ENCODE data around the gene ANGEL2.

DNA sequence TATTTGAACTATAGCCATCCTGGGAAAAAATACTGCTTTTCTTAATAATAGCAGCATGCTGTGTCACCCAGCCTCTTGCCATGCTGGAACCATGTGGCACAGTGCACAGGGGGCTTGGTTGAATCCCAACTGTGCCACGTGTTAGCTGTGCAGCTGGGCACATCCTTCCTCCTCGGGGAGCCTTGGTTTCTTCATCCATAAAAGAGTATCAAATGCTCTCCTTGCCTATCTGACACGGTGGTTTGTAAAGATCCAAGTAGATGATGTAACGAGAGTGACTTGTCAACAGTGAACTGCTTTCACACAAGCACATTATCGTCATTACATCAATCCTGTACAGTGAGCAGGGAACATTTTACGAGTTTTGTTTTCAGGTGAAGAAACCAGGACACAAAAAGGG lies 41.0 kb downstream of the ANGEL2 start:
- TF ChIP-seq, protein P1, sequence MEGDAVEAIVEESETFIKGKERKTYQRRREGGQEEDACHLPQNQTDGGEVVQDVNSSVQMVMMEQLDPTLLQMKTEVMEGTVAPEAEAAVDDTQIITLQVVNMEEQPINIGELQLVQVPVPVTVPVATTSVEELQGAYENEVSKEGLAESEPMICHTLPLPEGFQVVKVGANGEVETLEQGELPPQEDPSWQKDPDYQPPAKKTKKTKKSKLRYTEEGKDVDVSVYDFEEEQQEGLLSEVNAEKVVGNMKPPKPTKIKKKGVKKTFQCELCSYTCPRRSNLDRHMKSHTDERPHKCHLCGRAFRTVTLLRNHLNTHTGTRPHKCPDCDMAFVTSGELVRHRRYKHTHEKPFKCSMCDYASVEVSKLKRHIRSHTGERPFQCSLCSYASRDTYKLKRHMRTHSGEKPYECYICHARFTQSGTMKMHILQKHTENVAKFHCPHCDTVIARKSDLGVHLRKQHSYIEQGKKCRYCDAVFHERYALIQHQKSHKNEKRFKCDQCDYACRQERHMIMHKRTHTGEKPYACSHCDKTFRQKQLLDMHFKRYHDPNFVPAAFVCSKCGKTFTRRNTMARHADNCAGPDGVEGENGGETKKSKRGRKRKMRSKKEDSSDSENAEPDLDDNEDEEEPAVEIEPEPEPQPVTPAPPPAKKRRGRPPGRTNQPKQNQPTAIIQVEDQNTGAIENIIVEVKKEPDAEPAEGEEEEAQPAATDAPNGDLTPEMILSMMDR (IDR thresholded peaks at IDR 0.05; ENCODE audit: low read depth, low read length): no peak
- TF ChIP-seq EZH2phosphoT487 (IDR thresholded peaks at IDR 0.05; ENCODE audit: low read depth): no peak

Measured in OCI-LY3 (cell line).